ENCODE data around the gene FBXO28. TPM values are rescaled to one million over a fixed set of nuclear protein-coding genes. Genes with fewer than 3 reads are reported as not detected.

FBXO28 gene
- total and polyA plus RNA-seq, 2 experiments from 2014 or later: 17.1 to 26.6 TPM

DNA sequence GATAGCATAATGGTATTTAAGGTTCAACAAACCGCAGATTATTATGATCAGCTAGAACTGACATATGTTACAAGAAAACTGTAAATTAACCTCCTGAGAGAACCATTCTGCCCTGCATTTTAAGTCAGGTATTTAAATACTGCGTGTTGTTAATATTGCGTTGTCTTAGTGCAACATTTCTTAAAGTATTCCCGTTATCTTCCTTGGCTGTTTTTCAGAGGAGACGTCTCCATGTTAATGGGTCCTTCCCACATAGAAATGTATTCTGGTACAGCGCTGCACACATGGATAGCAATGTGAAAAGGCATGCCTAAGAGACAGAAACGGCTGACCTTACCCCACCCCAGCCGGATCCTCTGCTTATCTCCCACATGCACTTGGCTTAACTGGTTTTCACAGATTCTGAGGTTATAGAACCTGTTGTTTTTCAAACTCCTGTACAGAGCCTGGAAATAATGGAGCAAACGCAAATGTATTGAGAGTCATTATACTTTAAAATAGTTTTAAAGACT, 46.3 kb downstream of the FBXO28 start:
- H3K4me3 ChIP-seq: no peak overlapping the region
- WGBS (ENCODE audit: low lambda C conversion rate, missing lambda C conversion rate): 79% methylated on average over 9 of the region's 9 CpGs
- peaks cover 7% of the 10 kb centered on the region for H3K4me1 ChIP-seq (ENCODE audit: insufficient read depth)
- TF ChIP-seq CTCF (IDR thresholded peaks at IDR 0.05; ENCODE audit: poor library complexity) (no peak), EZH2phosphoT487 (IDR thresholded peaks at IDR 0.05; ENCODE audit: low read depth, severe bottlenecking, unreplicated experiment) (no peak), EZH2 (IDR thresholded peaks at IDR 0.05; ENCODE audit: borderline replicate concordance) (no peak)
- H3K27me3 ChIP-seq: no peaks in the 10 kb centered on the region
- H3K79me2 ChIP-seq: no peaks in the 10 kb centered on the region
- H3K9me3 ChIP-seq (ENCODE audit: low read depth): no peaks in the 10 kb centered on the region
- no peak overlapping the region for H3K4me2 ChIP-seq
- no peaks in the 10 kb centered on the region for H3K36me3 ChIP-seq (replicated peaks; ENCODE audit: insufficient read depth, low read depth)
- no peaks in the 10 kb centered on the region for H3K9me2 ChIP-seq (replicated peaks; ENCODE audit: insufficient read depth)
- no peak for DNase-seq (ENCODE audit: low spot score)
- H3K27ac ChIP-seq: no peak overlapping the region
- H2AFZ ChIP-seq: no peak overlapping the region
- H4K20me1 ChIP-seq (ENCODE audit: insufficient read depth, poor library complexity, severe bottlenecking): no peaks in the 10 kb centered on the region

- Histone ChIP-seq H3K9me2 (replicated peaks; ENCODE audit: insufficient read depth) (no peaks in the 10 kb centered on the region), H3K36me3 (replicated peaks; ENCODE audit: insufficient read depth, low read depth) (no peaks in the 10 kb centered on the region), H3K27me3 (no peaks in the 10 kb centered on the region), H3K4me1 (ENCODE audit: insufficient read depth) (peaks cover 7% of the 10 kb centered on the region), H3K4me2 (no peak overlapping the region), H4K20me1 (ENCODE audit: insufficient read depth, poor library complexity, severe bottlenecking) (no peaks in the 10 kb centered on the region), H3K9me3 (ENCODE audit: low read depth) (no peaks in the 10 kb centered on the region), H2AFZ (no peak overlapping the region), H3K27ac (no peak overlapping the region), H3K4me3 (no peak overlapping the region), H3K79me2 (no peaks in the 10 kb centered on the region)
- TF ChIP-seq EZH2phosphoT487 (IDR thresholded peaks at IDR 0.05; ENCODE audit: low read depth, severe bottlenecking, unreplicated experiment) (no peak), CTCF (IDR thresholded peaks at IDR 0.05; ENCODE audit: poor library complexity) (no peak), EZH2 (IDR thresholded peaks at IDR 0.05; ENCODE audit: borderline replicate concordance) (no peak)
- no peak for DNase-seq (ENCODE audit: low spot score)
- 97% methylated on average over 8 of the region's 8 CpGs for WGBS (ENCODE audit: low lambda C conversion rate, missing lambda C conversion rate)
Observed at GRCh38 chr1:224162768-224163167, 48.9 kb downstream of the FBXO28 start.

DNA sequence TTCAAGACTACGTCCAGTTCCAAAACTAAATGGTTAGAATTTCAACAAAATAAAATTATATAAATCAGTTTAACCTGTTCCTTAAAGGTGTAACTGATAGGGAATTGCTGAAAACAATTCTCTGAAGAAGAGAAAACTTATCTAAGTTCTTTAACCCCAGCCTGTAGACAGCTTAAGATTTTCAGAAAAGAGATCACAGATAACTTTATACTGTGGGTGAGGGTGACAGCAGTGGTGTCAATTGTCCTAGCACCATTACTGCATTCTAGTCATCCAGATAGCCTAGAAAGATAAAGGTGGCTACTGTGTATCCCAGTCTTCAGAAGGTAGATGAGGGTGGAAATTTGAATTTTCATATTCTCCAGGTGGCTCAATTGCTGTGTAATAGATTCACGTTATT, 49.4 kb downstream of the FBXO28 start:
- Histone ChIP-seq H3K36me3 (replicated peaks; ENCODE audit: insufficient read depth, low read depth) (no peaks in the 10 kb centered on the region), H4K20me1 (ENCODE audit: insufficient read depth, poor library complexity, severe bottlenecking) (no peaks in the 10 kb centered on the region), H3K4me1 (ENCODE audit: insufficient read depth) (peaks cover 7% of the 10 kb centered on the region), H2AFZ (no peak overlapping the region), H3K4me2 (no peak overlapping the region), H3K79me2 (no peaks in the 10 kb centered on the region), H3K27ac (no peak overlapping the region), H3K9me2 (replicated peaks; ENCODE audit: insufficient read depth) (no peaks in the 10 kb centered on the region), H3K27me3 (no peaks in the 10 kb centered on the region), H3K9me3 (ENCODE audit: low read depth) (no peaks in the 10 kb centered on the region), H3K4me3 (no peak overlapping the region)
- 76% methylated on average over 2 of the region's 2 CpGs for whole genome bisulfite sequencing (ENCODE audit: low lambda C conversion rate, missing lambda C conversion rate)
- TF ChIP-seq EZH2 (IDR thresholded peaks at IDR 0.05; ENCODE audit: borderline replicate concordance): no peak
- no peak for TF ChIP-seq CTCF (IDR thresholded peaks at IDR 0.05; ENCODE audit: poor library complexity)
- TF ChIP-seq EZH2phosphoT487 (IDR thresholded peaks at IDR 0.05; ENCODE audit: low read depth, severe bottlenecking, unreplicated experiment): no peak
- DNase-seq (ENCODE audit: low spot score): no peak

All from hepatocyte (in vitro differentiated cells).